ENCODE results near the gene SLC35G2.

DNA sequence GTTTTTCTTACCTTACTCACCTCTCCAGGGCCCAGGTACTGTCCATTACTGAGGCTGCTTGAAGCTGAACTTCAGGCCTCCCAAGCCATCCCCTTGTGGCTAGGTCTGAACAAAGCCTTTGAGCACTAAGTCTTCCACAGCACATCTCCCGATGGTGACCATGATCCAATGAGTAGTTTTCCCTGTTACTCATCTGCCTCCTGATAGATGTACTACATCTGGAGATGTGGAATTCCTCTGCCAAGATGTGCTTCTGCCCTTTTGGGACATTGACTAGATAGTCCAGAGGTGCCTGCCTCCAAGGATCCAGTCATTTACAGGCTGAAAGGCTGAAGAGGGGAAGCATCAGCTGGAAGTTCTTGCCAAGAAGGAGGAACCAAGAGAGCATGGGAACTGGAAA lies 28.9 kb upstream of the SLC35G2 start:
- TF ChIP-seq, protein P1, sequence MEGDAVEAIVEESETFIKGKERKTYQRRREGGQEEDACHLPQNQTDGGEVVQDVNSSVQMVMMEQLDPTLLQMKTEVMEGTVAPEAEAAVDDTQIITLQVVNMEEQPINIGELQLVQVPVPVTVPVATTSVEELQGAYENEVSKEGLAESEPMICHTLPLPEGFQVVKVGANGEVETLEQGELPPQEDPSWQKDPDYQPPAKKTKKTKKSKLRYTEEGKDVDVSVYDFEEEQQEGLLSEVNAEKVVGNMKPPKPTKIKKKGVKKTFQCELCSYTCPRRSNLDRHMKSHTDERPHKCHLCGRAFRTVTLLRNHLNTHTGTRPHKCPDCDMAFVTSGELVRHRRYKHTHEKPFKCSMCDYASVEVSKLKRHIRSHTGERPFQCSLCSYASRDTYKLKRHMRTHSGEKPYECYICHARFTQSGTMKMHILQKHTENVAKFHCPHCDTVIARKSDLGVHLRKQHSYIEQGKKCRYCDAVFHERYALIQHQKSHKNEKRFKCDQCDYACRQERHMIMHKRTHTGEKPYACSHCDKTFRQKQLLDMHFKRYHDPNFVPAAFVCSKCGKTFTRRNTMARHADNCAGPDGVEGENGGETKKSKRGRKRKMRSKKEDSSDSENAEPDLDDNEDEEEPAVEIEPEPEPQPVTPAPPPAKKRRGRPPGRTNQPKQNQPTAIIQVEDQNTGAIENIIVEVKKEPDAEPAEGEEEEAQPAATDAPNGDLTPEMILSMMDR (conservative IDR thresholded peaks at IDR 0.05; ENCODE audit: low read depth, low read length) = no peak
- TF ChIP-seq EZH2 (IDR thresholded peaks at IDR 0.05; ENCODE audit: low read length, unreplicated experiment) = no peak

All from PC-3 (cell line).